OCI-LY7 (cell line): ENCODE results near the gene CRIM1. TPM values are rescaled to one million over a fixed set of nuclear protein-coding genes. Genes with fewer than 3 reads are reported as not detected.

Source experiments
- BruUV-seq: library from RNA; stranded (reverse); fragments of 400-500 nt; replicated peaks from 2 replicates; lab custom pipeline; 2021; lab: Mats Ljungman, UMichigan
- CTCF ChIA-PET: fragments of 300-600 bp; sonication (Branson Sonifier 250); formaldehyde crosslinking; loops from one replicate; lab custom pipeline; 2022; ENCODE audit warnings: antibody characterized with exemption; ENCODE audit not compliant: unreplicated experiment; lab: Charles Lee
- POLR2A ChIA-PET: fragments of 300-600 bp; sonication (Branson Sonifier 250); formaldehyde crosslinking; loops from one replicate; lab custom pipeline; 2022; ENCODE audit warnings: antibody characterized with exemption; lab: Charles Lee
- DNase-seq: peaks from one replicate; pipeline ENCODE4 v3.0.0-alpha.2; 2015; ENCODE audit warnings: low spot score
- H2AFZ ChIP-seq: fragments of 200-600 bp; sonication (generic), shearing (Covaris generic); 2 replicates; pipeline ENCODE4 v1.6.1; 2014; ENCODE audit warnings: mild to moderate bottlenecking, antibody characterized with exemption, low read length, moderate library complexity
- H3K27ac ChIP-seq: fragments of 200-600 bp; sonication (generic); 2 replicates; pipeline ENCODE4 v1.5.1; 2014; ENCODE audit warnings: mixed run types, low read depth, mild to moderate bottlenecking, moderate library complexity, low read length, inconsistent platforms; ENCODE audit not compliant: poor library complexity, severe bottlenecking
- H3K36me3 ChIP-seq: fragments of 200-600 bp; sonication (generic); 2 replicates; pipeline ENCODE4 v1.6.1; 2014; ENCODE audit warnings: mild to moderate bottlenecking, antibody characterized with exemption, low read length, moderate library complexity, mixed read lengths; ENCODE audit not compliant: insufficient read depth
- H3K4me1 ChIP-seq: fragments of 200-600 bp; sonication (generic); 2 replicates; pipeline ENCODE4 v1.5.1; 2014; ENCODE audit warnings: mild to moderate bottlenecking, low read length; ENCODE audit not compliant: insufficient read depth, poor library complexity, severe bottlenecking
- H3K4me2 ChIP-seq: fragments of 200-600 bp; sonication (generic); 2 replicates; pipeline ENCODE4 v1.6.1; 2014; ENCODE audit warnings: mild to moderate bottlenecking, low read length
- H3K4me3 ChIP-seq: fragments of 200-600 bp; sonication (generic); 2 replicates; pipeline ENCODE4 v1.5.1; 2014; ENCODE audit warnings: mild to moderate bottlenecking, low read depth, low read length; ENCODE audit not compliant: poor library complexity, severe bottlenecking
- H3K79me2 ChIP-seq: fragments of 200-600 bp; sonication (generic); 2 replicates; pipeline ENCODE4 v1.6.1; 2016; ENCODE audit warnings: low read depth, mild to moderate bottlenecking, low read length, moderate library complexity, mixed read lengths; ENCODE audit not compliant: insufficient read depth
- H3K9me2 ChIP-seq: fragments of 200-600 bp; sonication (generic); 2 replicates; pipeline ENCODE4 v1.6.1; 2016; ENCODE audit warnings: mild to moderate bottlenecking, low read length, mixed read lengths; ENCODE audit not compliant: insufficient read depth
- H3K9me3 ChIP-seq: fragments of 200-600 bp; sonication (generic); 2 replicates; pipeline ENCODE4 v1.6.1; 2014; ENCODE audit warnings: mild to moderate bottlenecking, mixed run types, low read length, mixed read lengths
- H4K20me1 ChIP-seq: fragments of 200-600 bp; sonication (generic); 2 replicates; pipeline ENCODE4 v1.6.1; 2014; ENCODE audit warnings: mild to moderate bottlenecking, antibody characterized with exemption, low read length, moderate library complexity, mixed read lengths; ENCODE audit not compliant: insufficient read depth
- CTCF ChIP-seq: fragments of 200-600 bp; sonication (generic); conservative IDR thresholded peaks from 2 replicates; pipeline ENCODE4 v1.5.1; 2014; ENCODE audit warnings: mild to moderate bottlenecking, antibody characterized with exemption, low read length, moderate library complexity, mixed read lengths
- EZH2phosphoT487 ChIP-seq: fragments of 200-600 bp; sonication (generic); IDR thresholded peaks from 2 replicates; pipeline ENCODE4 v1.6.1; 2018; ENCODE audit warnings: low read depth, borderline replicate concordance, mild to moderate bottlenecking, mixed run types, antibody characterized with exemption, low read length, moderate library complexity, mixed read lengths
- intact Hi-C: fragments of 100-400 bp; cut with micrococcal nuclease; formaldehyde crosslinking; loops from one replicate; pipeline ENCODE4 v1.10.0; 2022; ENCODE audit not compliant: unreplicated experiment
- total RNA-seq, 2 experiments: library from RNA; depleted of rRNA in 1 of 2; stranded (reverse); fragments of >200 nt in 1 of 2; shearing (Covaris generic) in 1 of 2; gene quantifications; 2 replicates each; pipeline ENCODE4 v1.2.3, GENCODE V29; 2014 to 2022

Gene CRIM1
- total RNA-seq, 2 experiments from 2014 or later, result 37.0 to 47.4 TPM

DNA sequence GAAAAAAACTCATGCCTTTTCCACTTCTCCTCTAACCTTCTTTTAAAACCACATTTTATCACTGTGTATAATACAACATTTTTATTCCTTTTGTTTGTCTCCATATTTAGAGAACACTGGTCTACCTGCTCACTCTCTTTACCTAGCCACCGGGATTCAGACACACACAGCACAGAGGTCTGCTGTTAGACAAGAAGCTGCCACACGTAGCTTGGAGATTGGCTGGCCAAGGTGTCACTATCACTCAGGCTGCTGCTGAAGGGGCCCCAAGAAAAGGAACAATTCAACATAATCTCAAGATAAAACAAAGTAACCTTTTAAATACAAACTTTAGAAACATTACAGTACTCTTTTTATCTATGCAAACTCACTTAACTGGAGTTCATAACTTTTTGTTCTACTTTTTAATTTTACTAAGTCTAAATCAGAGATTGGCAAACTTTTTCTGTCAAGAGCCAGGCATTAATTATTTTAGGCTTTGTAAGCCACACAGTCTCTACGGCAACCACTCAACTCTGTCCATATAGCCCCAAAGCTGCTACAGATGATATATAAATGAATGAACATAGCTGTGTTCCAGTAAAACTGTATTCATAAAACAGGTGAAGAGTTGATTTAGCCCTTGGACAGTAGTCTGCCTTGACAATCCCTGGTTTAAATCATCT is 216.6 kb downstream of the CRIM1 start:
- H3K4me2 ChIP-seq, result no peak overlapping the region
- DNase-seq, result no peak
- ChIA-PET POLR2A (interaction anchor here (0.7 kb wide), 1 partner anchor 746 kb away, joined by 5 read pairs; no protein-coding TSS in a partner anchor), CTCF (no interaction called here)
- H4K20me1 ChIP-seq, result no peaks in the 10 kb centered on the region
- intact Hi-C loops, result no loop called here
- no peak overlapping the region for H3K27ac ChIP-seq
- H3K36me3 ChIP-seq, result peaks cover 33% of the 10 kb centered on the region
- no peaks in the 10 kb centered on the region for H3K4me1 ChIP-seq
- no peak overlapping the region for H3K4me3 ChIP-seq
- no peak for TF ChIP-seq CTCF
- TF ChIP-seq EZH2phosphoT487, result no peak
- H3K79me2 ChIP-seq, result no peaks in the 10 kb centered on the region
- H3K9me2 ChIP-seq, result no peaks in the 10 kb centered on the region
- no peak overlapping the region for H2AFZ ChIP-seq
- BruUV-seq, result no TSS peak
- no peaks in the 10 kb centered on the region for H3K9me3 ChIP-seq

DNA sequence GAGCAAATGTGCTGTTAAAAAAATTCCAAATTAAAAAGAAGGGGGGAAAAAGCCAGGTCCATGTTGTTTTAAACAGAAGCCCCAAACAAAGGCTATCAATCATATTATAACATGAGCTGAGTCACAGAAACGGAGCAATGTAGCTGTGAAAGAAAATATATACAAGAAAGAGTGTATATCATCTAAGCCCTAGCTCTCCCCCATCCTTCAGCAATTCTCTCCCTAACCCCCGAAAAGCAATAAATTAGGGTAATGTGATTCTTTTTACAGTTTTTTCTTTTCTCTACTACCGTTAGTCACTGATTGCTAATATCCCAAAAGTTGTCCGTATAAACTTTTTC is 217.1 kb downstream of the CRIM1 start:
- ChIA-PET POLR2A (no interaction called here), CTCF (no interaction called here)
- Histone ChIP-seq H3K4me2 (no peak overlapping the region), H3K79me2 (no peaks in the 10 kb centered on the region), H3K9me3 (no peaks in the 10 kb centered on the region), H3K9me2 (no peaks in the 10 kb centered on the region), H3K36me3 (peaks cover 38% of the 10 kb centered on the region), H3K4me3 (no peak overlapping the region), H4K20me1 (no peaks in the 10 kb centered on the region), H2AFZ (no peak overlapping the region), H3K4me1 (no peaks in the 10 kb centered on the region), H3K27ac (no peak overlapping the region)
- no peak for DNase-seq
- TF ChIP-seq EZH2phosphoT487 (no peak), CTCF (no peak)
- intact Hi-C loops, result no loop called here
- BruUV-seq, result no TSS peak

- Histone ChIP-seq H3K36me3 (peaks cover 43% of the 10 kb centered on the region), H3K4me1 (no peaks in the 10 kb centered on the region), H4K20me1 (no peaks in the 10 kb centered on the region), H3K4me3 (no peak overlapping the region), H3K9me3 (no peaks in the 10 kb centered on the region), H3K4me2 (no peak overlapping the region), H2AFZ (no peak overlapping the region), H3K27ac (no peak overlapping the region), H3K79me2 (no peaks in the 10 kb centered on the region), H3K9me2 (no peaks in the 10 kb centered on the region)
- BruUV-seq, result no TSS peak
- intact Hi-C loops, result no loop called here
- CTCF ChIA-PET, result no interaction called here
- DNase-seq, result no peak
- TF ChIP-seq CTCF (no peak), EZH2phosphoT487 (no peak)
- POLR2A ChIA-PET, result no interaction called here
These were observed 217.6 kb downstream of the CRIM1 start for GRCh38 chr2:36573165-36573564.
